Activated CD4-positive, alpha-beta T cell treated with anti-CD3 and anti-CD28 coated beads, Interleukin-2, amount 50 U/mL, for 16 hours (primary cell): Measurements from ENCODE around the gene PDXP.
"Not testable (repeated sequence)": the region's sequence is repeated elsewhere in the genome, so short reads cannot be mapped to it uniquely, and the experiment has no call there.

Experiments
- DNase-seq: peaks from one replicate; pipeline ENCODE4 v3.0.0-alpha.2; 2020

The PDXP gene

GRCh38 chr22:37650463-37651136 is 7.9 kb upstream of the PDXP start:
- no peak for DNase-seq

GRCh38 chr22:37654563-37655251 is 3.8 kb upstream of the PDXP start:
- no peak for DNase-seq

GRCh38 chr22:37655252-37655563 is 3.3 kb upstream of the PDXP start:
- DNase-seq, result no peak

DNA sequence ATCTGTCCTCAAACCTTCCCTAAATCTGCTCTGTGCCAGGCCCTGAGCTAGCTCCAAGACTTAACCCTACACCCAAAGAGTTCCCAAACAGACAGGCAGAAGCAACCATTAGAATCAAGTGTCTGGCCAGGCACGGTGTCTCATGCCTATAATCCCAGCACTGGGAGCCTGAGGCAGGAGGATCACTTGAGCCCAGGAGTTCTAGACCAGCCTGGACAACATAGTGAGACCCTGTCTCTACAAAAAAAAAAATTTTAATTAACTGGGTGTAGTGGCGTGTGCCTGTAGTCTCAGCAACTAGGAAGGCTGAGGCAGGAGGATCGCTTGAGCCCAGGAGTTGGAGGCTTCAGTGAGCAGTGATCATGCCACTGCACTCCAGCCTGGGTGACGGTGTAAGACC is 1.9 kb upstream of the PDXP start:
- DNase-seq, result not testable (repeated sequence)

DNA sequence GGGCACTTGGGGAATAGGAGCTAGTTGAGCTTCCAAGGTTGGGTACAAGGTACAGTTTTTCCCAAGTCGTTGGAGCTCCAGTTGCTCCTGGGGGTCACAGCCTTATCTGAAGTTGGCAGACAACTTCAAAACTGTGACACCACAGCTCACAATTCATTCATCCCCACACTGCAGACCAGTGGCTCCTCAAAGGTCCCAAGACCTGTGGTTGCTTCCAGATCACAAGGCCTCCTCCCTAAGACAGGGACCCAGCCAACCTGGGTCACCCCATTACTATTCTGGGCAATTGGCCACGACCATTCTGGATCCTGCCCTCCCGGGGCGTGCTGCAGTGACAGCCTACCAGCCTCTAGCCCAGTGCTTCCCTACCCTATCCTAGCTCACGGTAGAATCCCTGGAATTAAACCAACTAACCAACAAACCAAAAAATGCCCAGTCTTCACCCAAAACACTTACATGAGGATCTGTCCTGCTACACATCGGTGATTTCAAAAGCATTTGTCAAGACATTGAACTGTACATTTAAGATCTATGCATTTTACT is 862 bp upstream of the PDXP start:
- no peak for DNase-seq

DNA sequence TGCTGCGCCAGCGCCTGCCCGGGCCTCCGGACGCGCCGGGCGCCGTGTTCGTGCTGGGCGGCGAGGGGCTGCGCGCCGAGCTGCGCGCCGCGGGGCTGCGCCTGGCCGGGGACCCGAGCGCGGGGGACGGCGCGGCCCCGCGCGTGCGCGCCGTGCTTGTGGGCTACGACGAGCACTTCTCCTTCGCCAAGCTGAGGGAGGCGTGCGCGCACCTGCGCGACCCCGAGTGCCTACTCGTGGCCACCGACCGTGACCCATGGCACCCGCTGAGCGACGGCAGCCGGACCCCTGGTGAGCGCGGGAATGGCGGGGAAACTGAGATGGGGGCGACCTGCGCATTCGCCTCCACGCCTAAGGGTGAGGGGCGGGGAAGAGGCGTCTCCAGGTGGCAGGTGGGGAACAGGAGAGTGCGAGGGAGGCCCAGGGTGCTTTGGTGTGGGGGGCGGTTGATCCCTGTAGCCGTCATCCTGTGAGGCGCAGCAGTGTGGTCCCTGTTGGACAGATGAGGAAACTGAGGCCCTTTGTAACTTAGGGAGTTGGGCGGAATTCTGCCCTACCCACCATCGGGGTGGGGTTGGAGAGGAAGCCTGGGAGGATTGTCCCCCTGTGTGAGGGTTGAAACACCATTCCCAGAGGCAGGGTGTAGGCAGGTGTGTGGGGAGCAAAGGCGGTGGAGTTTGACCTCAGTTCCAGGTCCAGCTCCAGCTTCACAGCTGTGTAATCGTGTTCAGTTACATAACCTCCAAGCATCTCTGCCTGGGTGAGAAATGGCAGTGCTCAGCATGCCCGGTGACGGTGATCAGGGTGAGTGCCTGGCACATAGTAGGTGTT is 758 bp downstream of the PDXP start:
- no peak for DNase-seq

GRCh38 chr22:37659897-37660708 is 1.6 kb downstream of the PDXP start:
- no peak for DNase-seq

DNA sequence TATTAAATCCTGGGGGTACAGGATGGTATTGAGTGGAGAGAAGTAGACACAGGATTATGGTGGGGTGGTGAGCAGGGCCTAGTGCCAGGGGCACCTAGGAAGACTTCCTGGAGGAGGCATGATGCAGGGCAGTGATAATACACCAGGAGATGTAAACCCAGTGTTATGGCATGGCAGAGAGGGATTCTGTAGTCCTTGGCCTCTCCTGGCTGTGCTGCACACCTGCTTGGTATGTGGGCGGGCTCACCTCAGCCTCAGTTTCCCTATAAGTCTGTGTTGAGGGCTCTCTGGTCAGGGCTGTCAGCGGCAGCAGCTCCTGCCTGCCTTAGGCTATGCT is 2.2 kb downstream of the PDXP start:
- no peak for DNase-seq

DNA sequence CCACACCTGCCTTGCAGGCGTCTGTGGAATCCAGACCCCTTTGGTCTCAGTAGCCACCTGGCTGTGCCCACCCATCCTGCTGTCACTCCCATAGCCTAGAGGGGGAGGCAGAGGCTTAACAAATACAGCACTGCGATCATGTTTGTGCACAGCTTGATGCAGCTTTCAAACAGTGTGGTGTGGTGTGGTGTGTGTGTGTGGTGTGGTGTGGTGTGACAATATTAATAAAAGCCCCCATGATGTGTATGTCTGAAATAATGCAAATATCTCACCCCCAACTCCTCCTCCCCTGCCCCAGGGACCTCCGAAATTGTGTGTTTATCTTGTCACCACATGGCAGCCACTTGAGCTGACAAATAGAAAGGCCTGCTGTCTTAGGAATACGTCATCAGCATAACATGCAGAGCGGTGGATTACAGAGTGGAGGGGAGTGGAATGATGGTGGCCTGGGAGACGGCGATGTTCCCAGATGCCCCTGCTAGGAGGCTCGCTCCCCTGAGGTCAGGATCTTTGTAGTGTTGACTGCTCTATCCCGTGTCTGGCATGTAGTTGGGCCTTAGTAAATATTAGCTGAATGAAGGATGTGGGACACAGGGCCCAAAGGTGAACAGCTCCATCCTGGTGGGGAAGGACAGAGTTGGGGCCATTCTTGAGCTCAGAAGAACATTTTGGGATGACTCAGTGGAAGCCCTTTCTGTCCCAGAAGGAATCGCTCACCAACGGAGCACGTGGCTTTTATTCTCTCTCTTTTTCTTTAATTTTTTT is 2.8 kb downstream of the PDXP start:
- DNase-seq, result no peak

- no peak for DNase-seq
Observed at GRCh38 chr22:37662039-37662438, 3.5 kb downstream of the PDXP start.

GRCh38 chr22:37663521-37664140 is 5.1 kb downstream of the PDXP start:
- DNase-seq, result no peak

DNA sequence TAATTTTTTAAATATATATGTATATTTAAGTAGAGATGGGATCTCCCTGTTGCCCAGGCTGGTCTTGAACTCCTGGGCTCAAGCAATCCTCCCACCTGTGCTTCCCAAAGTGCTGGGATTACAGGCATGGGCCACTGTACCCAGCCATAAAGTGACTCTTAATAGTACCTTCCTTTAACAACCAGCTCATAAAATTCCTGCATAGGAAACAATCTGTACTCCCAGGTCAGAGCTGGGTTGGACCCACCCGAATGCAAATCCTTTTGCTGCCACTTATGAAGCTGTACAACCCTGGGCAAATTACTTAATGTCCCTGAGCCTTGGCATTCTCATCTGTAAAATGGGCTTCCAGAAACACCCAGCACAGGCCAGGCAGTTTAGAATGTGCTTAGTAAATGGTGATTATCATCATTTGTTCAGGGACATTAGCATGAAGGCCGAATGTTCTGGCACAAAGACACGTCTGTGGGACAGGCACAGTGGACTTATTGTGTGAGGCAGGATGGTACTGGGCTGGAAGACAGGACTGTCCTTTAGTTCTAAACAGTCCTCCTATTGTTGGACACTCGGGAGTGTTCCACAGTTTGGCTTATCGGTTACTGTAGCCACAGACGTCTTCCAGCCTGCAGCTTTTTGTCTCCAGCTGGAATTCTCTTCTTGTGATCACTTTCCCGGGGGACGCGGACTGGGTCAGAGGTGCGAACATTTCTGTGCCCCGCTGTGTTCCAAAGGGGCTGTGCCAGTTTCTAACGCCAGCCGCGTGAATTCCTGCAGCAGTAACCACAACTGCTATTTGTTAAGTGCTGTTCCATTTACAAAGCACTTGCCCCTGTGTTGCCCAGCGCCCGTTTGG is 6.0 kb downstream of the PDXP start:
- no peak for DNase-seq

- no peak for DNase-seq
Observed at GRCh38 chr22:37665487-37665886, 7.0 kb downstream of the PDXP start.

DNA sequence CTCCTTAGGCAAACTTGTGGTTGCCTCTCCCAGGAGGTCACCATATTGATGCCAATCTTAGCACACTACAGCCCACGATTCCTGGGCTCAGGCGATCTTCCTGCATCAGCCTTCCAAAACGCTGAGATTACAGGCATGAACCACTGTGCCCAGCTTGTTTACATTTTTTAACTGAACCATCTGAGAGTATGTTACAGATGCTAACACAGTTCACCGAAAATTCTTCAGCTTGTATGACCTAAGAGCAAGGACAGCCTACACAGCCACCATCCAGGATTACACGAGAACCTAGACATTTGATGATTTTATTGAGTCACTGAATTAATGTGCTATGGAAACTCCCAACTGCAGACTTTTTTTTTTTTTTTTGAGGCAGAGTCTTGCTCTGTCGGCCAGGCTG is 11.1 kb downstream of the PDXP start:
- no peak for DNase-seq

GRCh38 chr22:37672206-37672919 is 13.8 kb downstream of the PDXP start:
- DNase-seq, result no peak

DNA sequence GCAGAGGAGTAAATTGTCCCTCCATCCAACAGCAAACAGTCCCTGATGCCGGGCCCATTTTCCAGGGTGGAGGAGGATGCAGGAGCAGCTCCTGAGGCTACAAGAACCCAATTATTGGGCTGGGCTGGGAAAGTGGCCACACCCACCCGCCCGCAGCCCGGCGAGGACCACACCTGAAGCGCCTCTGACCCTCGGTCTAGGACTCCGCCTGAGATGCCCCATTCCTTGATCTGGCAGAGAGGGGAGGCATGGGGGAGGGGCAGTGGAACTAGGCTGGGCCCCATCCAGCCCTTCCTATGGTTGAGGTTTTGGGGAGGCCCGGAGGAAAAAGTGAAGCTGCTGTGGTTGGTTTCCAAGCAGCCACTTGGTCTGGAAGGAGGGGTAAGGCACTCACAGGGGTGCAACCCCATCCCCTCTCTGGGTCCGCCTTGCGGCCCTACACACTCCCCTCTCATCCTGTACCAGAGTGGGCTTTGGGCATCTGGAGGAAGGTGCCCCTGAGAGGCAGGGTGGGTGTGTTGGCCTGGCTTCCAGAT is 14.5 kb downstream of the PDXP start:
- DNase-seq, result no peak

DNA sequence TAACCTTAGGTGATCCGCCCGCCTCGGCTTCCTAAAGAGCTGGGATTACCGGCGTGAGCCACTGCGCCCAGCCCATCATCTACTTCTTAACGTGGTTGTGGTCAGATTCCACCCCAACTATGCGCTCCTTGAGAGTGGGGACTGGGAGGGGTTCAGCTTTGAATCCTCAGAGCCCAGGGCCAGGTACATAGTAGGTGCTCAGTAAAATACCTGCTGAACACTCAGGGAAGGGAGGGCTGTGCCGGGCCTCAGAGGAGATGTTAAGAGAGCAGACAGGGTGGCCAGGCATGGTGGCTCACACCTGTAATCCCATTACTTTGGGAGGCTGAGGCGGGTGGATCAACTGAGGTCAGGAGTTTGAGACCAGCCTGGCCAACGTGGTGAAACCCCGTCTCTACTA is 15.7 kb downstream of the PDXP start:
- no peak for DNase-seq

DNA sequence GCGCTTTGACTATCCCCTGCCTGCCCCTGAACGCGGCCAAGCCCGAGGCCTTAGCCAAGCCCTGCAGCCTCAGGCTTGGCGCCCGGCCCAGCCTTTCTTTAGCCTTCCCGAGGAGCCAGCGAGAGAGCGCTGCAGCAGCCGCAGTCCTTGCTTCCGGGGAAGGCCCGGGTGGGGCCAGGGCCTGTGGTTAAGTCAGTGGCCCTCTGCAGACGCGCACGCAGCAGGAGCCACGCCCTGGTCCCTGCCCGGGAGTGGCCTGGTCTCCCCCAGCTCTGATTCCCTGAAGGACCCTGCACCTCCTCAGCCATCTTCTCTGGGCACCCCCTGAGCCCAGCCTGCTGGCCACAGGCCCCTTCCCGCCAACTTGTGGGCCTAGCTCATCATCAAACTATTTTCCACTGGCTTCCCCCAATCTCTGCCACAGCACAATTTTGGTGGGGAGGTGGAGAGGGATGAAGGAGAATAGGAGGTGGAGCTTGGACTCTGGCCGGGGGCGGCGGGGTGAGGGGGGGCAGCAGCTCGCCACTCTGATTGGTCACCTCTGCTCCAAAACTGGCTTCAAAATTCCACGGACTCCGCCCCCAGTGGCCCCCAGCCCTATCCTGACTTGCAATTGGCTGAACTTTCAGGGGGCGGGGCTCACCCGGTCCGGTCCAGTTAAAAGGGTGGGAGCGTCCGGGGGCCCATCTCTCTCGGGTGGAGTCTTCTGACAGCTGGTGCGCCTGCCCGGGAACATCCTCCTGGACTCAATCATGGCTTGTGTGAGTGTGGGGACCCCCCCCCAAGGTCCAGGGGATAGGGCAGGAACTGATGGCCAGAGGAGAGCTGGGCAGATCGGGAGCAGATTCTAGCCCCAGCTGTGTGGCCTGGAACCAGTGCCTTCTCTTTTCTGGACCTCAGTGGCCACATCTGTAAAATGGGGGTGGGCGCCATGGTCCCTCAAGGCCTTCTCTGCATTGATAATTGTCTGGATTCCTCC is 16.7 kb downstream of the PDXP start, which contains the start of gene LGALS1:
Gene LGALS1 (plus strand): TSS at position 686 of the 979 bp plus-strand sequence. CDS start 67 bp downstream, at position 753.
- peak; percentile 92 for DNase-seq
